Retinal pigment epithelial cell (primary cell): ENCODE data around the gene SRM.
"Not testable (repeated sequence)": the region's sequence is repeated elsewhere in the genome, so short reads cannot be mapped to it uniquely, and the experiment has no call there.

Source experiments
- DNase-seq: peaks from one replicate; pipeline ENCODE4 v3.0.0-alpha.2; 2010; ENCODE audit warnings: low read depth
- H3K4me3 ChIP-seq: 2 replicates; pipeline ENCODE4 v1.5.1; 2011; ENCODE audit warnings: mild to moderate bottlenecking, low read length, control low read depth, moderate library complexity
- TF ChIP-seq, protein P1 (sequence below): conservative IDR thresholded peaks from 2 replicates; pipeline ENCODE4 v1.5.1; 2011; ENCODE audit warnings: low read depth, low read length, control low read depth, inconsistent platforms

Gene SRM

DNA sequence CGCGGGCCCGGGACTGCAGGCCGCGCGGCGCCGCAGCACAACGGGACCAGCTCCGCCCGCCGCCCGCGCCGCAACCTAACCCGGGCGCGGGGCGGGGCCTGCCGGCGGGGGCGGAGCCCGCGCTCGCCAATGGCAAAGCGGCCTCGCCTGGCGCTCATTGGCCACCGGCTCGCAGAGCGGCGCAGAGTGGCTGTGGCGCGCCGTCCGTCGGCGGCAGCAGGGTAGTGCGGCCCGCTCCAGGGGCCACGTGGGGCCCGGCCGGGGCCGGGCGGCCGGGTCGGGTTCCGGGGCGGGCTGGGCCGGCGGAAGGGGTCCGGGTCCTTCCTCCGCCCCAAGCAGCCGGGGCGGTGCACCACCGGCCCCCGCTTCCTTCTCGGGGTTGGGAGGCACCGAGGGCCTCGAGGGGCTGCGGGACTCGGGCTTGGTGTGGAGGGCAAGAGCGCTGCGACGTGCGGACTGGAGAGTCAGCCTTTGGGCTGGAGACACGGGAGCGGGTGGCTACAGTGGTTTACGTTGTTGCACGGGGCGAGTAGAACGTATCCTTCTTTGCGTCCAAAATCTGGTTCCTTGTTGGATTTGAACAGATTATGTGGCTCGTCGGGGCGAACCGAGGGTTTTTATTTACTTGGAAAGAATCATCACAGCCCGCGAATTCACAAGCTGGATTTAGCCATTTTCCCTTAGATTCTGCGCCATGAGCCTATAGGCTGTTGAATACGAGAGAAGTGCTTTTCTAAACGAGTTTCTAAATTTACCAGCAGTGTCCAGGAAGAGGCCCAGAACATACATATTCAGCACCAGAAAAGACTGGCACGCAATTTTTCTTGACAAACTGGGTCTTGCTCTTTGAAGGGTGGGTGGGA is at the start of gene SRM:
Gene SRM (minus strand): TSS at position 51 of the 863 bp plus-strand sequence. CDS start 75 bp downstream, outside the sequence.
- TF ChIP-seq, protein P1, sequence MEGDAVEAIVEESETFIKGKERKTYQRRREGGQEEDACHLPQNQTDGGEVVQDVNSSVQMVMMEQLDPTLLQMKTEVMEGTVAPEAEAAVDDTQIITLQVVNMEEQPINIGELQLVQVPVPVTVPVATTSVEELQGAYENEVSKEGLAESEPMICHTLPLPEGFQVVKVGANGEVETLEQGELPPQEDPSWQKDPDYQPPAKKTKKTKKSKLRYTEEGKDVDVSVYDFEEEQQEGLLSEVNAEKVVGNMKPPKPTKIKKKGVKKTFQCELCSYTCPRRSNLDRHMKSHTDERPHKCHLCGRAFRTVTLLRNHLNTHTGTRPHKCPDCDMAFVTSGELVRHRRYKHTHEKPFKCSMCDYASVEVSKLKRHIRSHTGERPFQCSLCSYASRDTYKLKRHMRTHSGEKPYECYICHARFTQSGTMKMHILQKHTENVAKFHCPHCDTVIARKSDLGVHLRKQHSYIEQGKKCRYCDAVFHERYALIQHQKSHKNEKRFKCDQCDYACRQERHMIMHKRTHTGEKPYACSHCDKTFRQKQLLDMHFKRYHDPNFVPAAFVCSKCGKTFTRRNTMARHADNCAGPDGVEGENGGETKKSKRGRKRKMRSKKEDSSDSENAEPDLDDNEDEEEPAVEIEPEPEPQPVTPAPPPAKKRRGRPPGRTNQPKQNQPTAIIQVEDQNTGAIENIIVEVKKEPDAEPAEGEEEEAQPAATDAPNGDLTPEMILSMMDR: no peak
- DNase-seq: peak; percentile 52
- peak within 1 kb of the TSS; percentile 81 for H3K4me3 ChIP-seq

DNA sequence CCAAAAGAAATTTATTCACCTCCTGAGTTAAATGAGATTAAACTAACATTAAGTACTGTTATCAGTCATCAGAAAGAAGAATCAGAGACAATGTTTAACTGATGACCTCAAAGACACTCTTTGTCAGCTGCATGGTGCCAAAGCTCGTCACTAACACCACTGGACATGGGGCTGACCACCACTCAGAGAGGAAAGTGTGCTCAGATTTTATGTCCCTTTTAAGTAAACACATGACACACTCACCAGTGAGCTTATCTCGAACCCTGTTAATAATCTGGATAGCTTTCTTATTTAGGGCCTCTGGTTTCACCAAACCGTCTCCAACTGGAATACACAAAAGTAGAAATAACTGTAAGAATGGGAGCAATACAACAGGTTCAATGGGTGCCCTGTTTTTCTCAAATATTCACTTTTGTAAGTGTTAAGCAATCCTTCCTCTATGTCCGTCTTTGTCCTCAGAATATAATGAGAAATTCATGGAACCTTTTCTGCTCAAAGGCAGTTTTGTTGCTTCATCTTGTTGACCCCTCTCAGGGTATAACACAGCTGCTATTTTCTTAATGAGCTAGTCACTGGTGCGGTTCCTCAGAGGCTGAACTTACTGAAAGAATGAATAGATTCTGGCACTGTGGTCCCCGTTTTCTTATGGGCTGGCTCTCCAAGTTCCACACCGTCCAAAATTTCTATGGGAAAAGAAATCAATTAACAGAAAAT is 49.4 kb upstream of the SRM start:
- no peak overlapping the region for H3K4me3 ChIP-seq
- TF ChIP-seq, protein P1: no peak
- DNase-seq: no peak

DNA sequence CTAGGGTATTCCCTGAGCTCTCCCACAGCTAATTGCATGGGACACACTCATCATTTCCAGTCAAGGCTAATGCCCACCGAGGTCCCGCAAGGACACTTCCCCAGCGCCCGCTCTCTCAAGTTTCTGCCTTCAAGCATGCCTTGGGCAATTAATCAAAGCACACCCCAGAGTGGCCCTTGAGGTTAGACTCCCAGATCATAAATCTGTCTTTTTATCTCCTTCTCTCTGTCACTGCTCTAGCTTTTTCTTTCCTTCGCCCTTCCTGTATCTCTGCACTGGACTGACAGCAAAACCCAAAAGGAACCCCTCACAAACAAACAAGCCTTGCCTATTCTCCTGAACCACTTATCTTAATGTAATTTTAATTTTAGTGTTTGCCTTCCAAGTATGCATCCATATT is 47.8 kb upstream of the SRM start:
- TF ChIP-seq, protein P1: no peak
- no peak overlapping the region for H3K4me3 ChIP-seq
- no peak for DNase-seq

DNA sequence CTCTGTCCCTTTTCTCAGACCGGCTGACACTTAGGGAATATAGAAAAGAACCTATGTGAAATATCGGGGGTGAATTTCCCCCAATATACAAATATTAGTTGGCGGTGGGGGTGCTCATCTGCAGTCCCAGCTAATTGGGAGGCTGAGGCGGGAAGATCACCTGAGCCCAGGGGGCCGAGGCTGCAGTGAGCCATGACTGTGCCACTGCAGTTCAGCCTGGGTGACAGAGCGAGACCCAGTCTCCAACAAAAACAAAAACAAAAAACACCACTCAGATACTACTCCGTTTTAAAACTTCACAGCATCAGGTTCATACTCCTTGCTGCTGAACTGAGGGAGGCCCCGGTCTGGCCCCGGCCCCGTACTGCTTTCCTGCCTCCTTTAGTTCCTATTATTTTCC is 45.8 kb upstream of the SRM start:
- TF ChIP-seq, protein P1: no peak
- DNase-seq: no peak
- H3K4me3 ChIP-seq: no peak overlapping the region

DNA sequence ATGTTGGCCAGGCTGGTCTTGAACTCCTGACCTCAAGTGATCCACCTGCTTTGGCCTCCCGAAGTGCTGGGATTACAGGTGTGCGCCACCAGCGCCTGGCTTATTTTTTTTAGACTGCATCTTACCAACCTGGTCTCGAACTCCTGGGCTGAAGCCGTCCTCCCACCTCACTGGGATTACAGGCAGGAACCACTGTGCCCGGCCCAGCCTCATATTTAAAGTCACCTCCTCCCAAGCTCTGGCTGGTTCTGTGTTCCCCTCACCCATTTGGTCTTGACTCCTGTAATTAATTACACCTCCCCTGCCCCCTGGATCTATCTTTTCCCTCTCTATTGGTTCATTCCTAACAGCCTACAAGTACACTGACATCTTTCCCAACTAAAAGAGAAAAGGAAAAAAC is 41.5 kb upstream of the SRM start:
- TF ChIP-seq, protein P1: no peak
- H3K4me3 ChIP-seq: no peak overlapping the region
- no peak for DNase-seq

DNA sequence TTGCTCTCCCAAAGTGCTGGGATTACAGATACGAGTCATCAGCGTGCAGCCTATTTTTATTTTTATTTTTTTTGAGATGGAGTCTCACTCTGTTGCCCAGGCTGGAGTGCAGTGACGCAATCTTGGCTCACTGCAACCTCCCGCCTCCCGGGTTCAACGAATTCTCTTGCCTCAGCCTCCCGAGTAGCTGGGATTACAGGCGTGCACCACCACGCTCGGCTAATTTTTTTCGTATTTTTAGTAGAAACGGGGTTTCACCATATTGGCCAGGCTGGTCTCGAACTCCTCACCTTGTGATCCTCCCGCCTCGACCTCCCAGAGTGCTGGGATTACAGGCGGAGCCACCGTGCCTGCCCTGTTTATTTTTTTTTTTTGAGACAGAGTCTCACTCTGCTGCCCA is 41.0 kb upstream of the SRM start:
- H3K4me3 ChIP-seq, DNase-seq: not testable (repeated sequence)

DNA sequence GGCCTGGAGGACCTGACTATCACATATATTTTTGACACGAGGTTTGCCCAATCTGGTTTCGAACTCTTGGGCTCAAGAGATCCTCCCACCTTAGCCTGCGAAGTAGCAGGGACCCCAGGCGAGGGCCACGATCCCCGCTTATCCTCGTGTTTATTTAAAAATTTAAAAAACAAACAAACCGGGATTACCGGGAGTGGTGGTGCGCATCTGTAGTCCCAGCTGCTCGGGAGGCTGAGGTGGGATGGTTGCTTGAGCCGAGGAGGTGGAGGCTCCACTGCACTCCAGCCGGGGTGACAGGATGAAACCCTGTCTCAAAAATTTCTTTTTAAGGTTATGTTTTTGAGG is 40.3 kb upstream of the SRM start:
- TF ChIP-seq, protein P1: no peak
- DNase-seq: no peak
- peak overlapping the region; percentile 96 for H3K4me3 ChIP-seq
